Testis (tissue), 2 donors: ENCODE data around the gene SLFNL1.

Source experiments
- CTCF ChIP-seq, 3 experiments: fragments of 450-650 bp in 2 of 3; fragments of 200-600 bp in 1 of 3; sonication (generic) in 1 of 3; IDR thresholded peaks; one replicate each; pipeline ENCODE4 v1.5.1; 2016 to 2019; ENCODE audit warnings: antibody characterized with exemption in 3 of 3, mild to moderate bottlenecking in 2 of 3, moderate library complexity in 1 of 3
- POLR2A ChIP-seq: fragments of 450-650 bp; IDR thresholded peaks from one replicate; pipeline ENCODE4 v1.6.1; 2017; ENCODE audit warnings: antibody characterized with exemption, mild to moderate bottlenecking, moderate library complexity

GRCh38 chr1:41030872-41031616 is 9.5 kb upstream of the SLFNL1 start:
- TF ChIP-seq POLR2A (no peak), CTCF (IDR thresholded peaks at IDR 0.05) (no peak)
